Neural cell (in vitro differentiated cells): Measurements from ENCODE around the gene EIF4A2.

Experiments
- EP300 ChIP-seq: fragments of 450-650 bp; conservative IDR thresholded peaks from 2 replicates; pipeline ENCODE4 v1.6.1; 2014; ENCODE audit warnings: antibody characterized with exemption, mild to moderate bottlenecking, moderate library complexity; ENCODE audit not compliant: poor library complexity, severe bottlenecking
- EZH2 ChIP-seq: fragments of 200-600, 300-800 bp; shearing (Covaris generic), sonication (generic); IDR thresholded peaks from 2 replicates; pipeline ENCODE4 v1.6.1; 2014; ENCODE audit warnings: antibody characterized with exemption, low read length, borderline replicate concordance, mild to moderate bottlenecking; ENCODE audit not compliant: insufficient read depth, poor library complexity, severe bottlenecking
- MXI1 ChIP-seq: fragments of 450-650 bp; conservative IDR thresholded peaks from 2 replicates; pipeline ENCODE4 v1.6.1; 2014; ENCODE audit warnings: antibody characterized with exemption, mild to moderate bottlenecking; ENCODE audit not compliant: poor library complexity, severe bottlenecking
- POLR2AphosphoS5 ChIP-seq: IDR thresholded peaks from 2 replicates; pipeline ENCODE4 v1.6.1; 2012
- TAF1 ChIP-seq: IDR thresholded peaks from 2 replicates; pipeline ENCODE4 v1.6.1; 2012; ENCODE audit warnings: low read depth
- TF ChIP-seq, protein P1 (sequence below): fragments of 450-650 bp; IDR thresholded peaks from 2 replicates; pipeline ENCODE4 v1.5.1; 2014; ENCODE audit warnings: antibody characterized with exemption, mild to moderate bottlenecking, moderate library complexity; ENCODE audit not compliant: poor library complexity, severe bottlenecking
- TF ChIP-seq, protein P2 (sequence below): IDR thresholded peaks from 2 replicates; pipeline ENCODE4 v1.6.1; 2012; ENCODE audit warnings: borderline replicate concordance

DNA sequence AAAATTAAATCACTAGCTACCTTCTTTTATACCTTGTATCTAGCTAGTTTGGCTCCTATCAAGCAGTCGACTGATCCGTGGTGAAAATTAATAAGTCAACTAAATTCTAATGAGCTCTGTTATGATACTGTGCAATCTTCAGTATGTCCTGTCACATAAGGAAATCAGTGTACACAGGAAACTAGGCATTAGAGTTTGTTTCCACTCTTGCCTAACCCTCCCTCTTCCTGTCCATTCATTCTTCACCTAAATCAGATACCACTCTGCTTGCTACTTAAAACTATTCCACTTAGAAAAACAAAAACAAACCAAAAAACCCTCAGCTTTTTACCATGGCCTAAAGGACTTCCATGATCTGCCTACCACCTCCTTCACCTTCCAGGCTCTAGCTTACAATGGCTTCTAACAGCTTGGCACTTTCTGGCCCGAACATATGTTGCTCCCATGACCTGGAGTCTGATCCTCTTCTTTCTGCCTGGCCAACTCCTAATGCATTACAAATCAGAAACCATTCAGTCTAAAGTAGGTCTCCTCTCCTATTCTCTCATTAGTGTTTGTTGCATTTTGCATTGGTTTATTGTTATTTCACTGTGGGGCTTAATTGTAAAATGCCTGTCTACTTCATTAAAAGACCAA lies 15.0 kb downstream of the EIF4A2 start:
- TF ChIP-seq TAF1: no peak
- no peak for TF ChIP-seq MXI1
- TF ChIP-seq, protein P1, sequence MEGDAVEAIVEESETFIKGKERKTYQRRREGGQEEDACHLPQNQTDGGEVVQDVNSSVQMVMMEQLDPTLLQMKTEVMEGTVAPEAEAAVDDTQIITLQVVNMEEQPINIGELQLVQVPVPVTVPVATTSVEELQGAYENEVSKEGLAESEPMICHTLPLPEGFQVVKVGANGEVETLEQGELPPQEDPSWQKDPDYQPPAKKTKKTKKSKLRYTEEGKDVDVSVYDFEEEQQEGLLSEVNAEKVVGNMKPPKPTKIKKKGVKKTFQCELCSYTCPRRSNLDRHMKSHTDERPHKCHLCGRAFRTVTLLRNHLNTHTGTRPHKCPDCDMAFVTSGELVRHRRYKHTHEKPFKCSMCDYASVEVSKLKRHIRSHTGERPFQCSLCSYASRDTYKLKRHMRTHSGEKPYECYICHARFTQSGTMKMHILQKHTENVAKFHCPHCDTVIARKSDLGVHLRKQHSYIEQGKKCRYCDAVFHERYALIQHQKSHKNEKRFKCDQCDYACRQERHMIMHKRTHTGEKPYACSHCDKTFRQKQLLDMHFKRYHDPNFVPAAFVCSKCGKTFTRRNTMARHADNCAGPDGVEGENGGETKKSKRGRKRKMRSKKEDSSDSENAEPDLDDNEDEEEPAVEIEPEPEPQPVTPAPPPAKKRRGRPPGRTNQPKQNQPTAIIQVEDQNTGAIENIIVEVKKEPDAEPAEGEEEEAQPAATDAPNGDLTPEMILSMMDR: no peak
- no peak for TF ChIP-seq EZH2
- TF ChIP-seq, protein P2, sequence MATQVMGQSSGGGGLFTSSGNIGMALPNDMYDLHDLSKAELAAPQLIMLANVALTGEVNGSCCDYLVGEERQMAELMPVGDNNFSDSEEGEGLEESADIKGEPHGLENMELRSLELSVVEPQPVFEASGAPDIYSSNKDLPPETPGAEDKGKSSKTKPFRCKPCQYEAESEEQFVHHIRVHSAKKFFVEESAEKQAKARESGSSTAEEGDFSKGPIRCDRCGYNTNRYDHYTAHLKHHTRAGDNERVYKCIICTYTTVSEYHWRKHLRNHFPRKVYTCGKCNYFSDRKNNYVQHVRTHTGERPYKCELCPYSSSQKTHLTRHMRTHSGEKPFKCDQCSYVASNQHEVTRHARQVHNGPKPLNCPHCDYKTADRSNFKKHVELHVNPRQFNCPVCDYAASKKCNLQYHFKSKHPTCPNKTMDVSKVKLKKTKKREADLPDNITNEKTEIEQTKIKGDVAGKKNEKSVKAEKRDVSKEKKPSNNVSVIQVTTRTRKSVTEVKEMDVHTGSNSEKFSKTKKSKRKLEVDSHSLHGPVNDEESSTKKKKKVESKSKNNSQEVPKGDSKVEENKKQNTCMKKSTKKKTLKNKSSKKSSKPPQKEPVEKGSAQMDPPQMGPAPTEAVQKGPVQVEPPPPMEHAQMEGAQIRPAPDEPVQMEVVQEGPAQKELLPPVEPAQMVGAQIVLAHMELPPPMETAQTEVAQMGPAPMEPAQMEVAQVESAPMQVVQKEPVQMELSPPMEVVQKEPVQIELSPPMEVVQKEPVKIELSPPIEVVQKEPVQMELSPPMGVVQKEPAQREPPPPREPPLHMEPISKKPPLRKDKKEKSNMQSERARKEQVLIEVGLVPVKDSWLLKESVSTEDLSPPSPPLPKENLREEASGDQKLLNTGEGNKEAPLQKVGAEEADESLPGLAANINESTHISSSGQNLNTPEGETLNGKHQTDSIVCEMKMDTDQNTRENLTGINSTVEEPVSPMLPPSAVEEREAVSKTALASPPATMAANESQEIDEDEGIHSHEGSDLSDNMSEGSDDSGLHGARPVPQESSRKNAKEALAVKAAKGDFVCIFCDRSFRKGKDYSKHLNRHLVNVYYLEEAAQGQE: no peak
- TF ChIP-seq EP300: no peak
- TF ChIP-seq POLR2AphosphoS5: no peak
